Tongue (tissue), 2 donors: Measurements from ENCODE around the gene ZNF140. TPM values are rescaled to one million over a fixed set of nuclear protein-coding genes. Genes with fewer than 3 reads are reported as not detected.

ENCODE experiments used
- DNase-seq: peaks from one replicate; pipeline ENCODE4 v3.0.0-alpha.2; 2015
- total RNA-seq: library from RNA; depleted of rRNA; stranded (reverse); fragments of >200 nt; gene quantifications from one replicate; pipeline ENCODE4 v1.2.3, GENCODE V29; 2014

ZNF140 gene
- total RNA-seq, 1 donor from 2014 or later, result 21.2 TPM

- peak; percentile 98 for DNase-seq
These were observed 49.5 kb downstream of the ZNF140 start, which contains the start of the genes ZNF10 and ZNF891 for GRCh38 chr12:133130038-133130807. ZNF10 (plus strand) TSS chr12:133130627; CDS start chr12:133144493, 13,866 bp downstream. ZNF891 (minus strand) TSS chr12:133130274; CDS start chr12:133121918, 8,356 bp downstream.

GRCh38 chr12:133130808-133131128, 50.0 kb downstream of the ZNF140 start:
- no peak for DNase-seq

GRCh38 chr12:133135747-133136146, 55.0 kb downstream of the ZNF140 start:
- no peak for DNase-seq

- DNase-seq, result no peak
These were observed 65.3 kb downstream of the ZNF140 start for GRCh38 chr12:133145981-133146380.

- no peak for DNase-seq
These were observed 75.5 kb downstream of the ZNF140 start for GRCh38 chr12:133156125-133156690.

Other genes with a start within 250 kb of the ZNF140 start
- gene CHFR, start 193.3 kb upstream of the ZNF140 start, total RNA-seq, result 23.2 TPM
- 18.9 TPM for gene ZNF605, start 124.6 kb upstream of the ZNF140 start, total RNA-seq
- gene ZNF26, start 94.6 kb upstream of the ZNF140 start, total RNA-seq, result 21.2 TPM
- gene ZNF84, start 43.4 kb upstream of the ZNF140 start, total RNA-seq, result 42.5 TPM
- 3.6 TPM for gene ZNF891, start 49.4 kb downstream of the ZNF140 start, total RNA-seq
- 20.2 TPM for gene ZNF10, start 49.7 kb downstream of the ZNF140 start, total RNA-seq
- gene ZNF268, start 100.6 kb downstream of the ZNF140 start, total RNA-seq, result 26.9 TPM
- not detected for gene ANHX, start 155.0 kb downstream of the ZNF140 start, total RNA-seq